ENCODE data around the gene ALG1.
"Not testable (repeated sequence)": the region's sequence is repeated elsewhere in the genome, so short reads cannot be mapped to it uniquely, and the experiment has no call there.

The ALG1 gene, protein sequence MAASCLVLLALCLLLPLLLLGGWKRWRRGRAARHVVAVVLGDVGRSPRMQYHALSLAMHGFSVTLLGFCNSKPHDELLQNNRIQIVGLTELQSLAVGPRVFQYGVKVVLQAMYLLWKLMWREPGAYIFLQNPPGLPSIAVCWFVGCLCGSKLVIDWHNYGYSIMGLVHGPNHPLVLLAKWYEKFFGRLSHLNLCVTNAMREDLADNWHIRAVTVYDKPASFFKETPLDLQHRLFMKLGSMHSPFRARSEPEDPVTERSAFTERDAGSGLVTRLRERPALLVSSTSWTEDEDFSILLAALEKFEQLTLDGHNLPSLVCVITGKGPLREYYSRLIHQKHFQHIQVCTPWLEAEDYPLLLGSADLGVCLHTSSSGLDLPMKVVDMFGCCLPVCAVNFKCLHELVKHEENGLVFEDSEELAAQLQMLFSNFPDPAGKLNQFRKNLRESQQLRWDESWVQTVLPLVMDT

DNA sequence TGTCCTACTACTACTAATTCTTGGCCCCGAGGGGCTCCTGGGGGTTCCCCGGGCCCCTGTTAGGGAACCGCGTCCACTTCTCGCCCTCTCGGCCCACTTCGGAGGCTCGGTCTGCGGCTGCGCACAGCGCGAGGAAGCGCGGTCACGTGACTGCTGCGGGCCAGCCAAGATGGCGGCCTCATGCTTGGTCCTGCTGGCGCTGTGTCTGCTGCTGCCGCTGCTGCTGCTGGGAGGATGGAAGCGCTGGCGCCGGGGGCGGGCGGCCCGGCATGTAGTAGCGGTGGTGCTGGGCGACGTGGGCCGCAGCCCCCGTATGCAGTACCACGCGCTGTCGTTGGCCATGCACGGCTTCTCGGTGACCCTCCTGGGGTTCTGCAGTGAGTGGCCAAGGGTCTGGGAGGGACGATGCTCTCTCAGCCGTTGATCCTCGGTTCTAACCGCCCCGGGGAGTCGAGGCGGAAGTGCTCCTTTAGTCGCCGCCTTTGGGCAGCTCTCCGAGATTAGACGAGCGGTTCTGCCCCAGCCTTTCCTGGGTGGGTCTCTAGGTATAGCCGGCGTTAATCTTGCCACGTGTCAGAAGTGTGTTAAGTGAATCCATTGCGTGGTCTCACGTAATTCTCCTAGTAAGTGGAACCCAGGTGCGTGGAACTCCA, at the start of gene ALG1:
ALG1 (plus strand) TSS at position 163 of the 653 bp plus-strand sequence; CDS start at position 170, 7 bp downstream.
- peak; percentile 63 for DNase-seq

DNA sequence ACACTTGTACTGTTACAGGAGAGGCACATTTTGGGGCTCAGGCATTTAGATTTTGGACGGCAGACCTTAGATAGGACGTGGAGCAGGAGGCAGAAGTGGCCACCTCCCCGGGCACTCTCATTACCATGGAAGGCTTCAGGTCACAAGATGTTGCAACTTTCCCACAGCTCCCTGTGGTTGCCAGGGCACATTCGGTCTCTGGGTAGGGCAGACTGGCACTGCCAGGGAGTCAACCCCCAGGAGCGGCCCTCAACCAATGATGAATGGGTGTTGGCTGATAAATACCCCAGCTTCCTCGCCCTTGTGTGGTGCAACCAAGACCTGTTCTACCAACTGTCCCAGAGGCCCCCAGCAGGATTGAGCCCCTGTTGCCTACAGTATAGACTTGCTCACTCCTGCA, 49.1 kb upstream of the ALG1 start:
- no peak for DNase-seq

DNA sequence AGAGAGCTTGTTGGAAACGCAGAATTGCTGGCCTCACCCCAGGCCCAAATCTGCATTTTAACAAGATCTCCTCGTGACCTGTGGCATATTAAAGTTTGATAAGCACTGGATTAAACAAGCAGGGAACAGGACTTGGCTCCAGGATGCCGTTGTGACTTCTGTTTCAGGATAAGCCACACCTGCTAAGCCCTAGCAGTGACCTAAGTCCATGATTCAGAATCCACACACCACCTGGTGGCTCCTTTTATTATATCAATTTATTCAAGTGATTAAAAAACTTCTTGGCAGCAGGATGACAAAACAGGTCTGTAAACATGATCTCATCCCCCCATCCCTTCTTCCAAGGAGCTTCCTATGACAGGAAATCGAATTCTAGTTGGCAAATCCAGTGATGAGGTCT, 47.0 kb upstream of the ALG1 start:
- peak; percentile 70 for DNase-seq

DNA sequence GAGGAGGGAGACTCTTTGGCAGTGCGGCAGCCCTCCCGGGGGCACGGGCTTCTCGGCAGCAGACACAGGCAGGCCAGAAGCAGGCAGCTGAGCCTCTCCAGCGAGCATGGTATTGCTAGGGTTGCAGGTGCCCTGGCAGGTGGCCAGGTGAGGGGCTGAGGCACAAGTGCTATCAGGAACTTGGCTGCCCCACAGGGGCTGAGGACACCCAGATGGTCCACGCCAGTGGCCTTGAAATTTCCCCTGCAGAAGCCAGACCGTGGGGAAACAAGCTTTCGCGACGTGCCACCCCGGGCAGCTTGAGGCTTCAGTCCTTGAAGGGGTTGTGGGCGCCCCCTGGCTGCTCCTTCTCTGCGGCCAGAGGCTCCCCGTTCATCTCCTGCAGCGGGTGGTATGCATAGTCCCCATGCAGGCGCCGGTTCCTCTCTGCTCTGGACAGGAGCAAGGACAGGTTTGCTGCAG, 46.4 kb upstream of the ALG1 start:
- DNase-seq, result peak; percentile 47

DNA sequence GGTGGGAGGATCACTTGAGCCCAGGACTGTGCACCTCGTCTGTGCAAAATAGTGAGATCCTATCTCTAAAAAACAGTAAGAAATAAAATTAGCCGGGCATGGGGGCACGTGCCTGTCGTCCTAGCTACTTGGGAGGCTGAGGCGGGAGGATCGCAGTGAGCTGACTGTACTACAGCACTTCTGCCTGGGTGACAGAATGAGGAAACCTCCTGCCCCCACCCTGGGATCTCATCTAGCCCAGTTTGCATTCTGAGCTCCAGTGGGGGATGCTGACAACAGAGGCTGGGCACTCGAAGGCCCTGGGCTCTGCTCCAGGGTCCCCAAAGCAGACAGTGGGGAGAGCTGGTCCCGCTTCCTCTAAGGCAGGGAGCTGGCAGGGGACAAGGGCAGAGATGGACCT, 45.0 kb upstream of the ALG1 start:
- DNase-seq, result no peak

DNA sequence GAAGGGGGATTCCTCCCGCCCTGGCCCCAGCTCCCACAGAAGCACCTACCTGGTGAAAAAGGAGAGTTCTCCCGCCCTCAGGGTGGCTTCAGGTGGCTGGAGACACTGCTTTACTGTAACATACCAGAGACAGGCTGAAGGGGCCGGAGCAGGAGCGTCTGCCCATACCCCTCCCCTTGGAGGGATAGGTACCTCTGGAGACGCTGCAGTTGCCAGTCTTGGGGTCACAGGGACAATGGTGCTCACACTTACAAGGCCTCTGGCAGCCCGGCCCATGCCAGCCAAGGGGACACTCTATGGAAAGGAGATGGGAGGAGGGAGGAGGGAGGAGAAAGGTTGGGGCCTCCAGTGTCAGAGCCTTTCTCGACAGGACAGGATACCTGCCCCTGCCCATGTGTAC, 44.6 kb upstream of the ALG1 start:
- no peak for DNase-seq

DNA sequence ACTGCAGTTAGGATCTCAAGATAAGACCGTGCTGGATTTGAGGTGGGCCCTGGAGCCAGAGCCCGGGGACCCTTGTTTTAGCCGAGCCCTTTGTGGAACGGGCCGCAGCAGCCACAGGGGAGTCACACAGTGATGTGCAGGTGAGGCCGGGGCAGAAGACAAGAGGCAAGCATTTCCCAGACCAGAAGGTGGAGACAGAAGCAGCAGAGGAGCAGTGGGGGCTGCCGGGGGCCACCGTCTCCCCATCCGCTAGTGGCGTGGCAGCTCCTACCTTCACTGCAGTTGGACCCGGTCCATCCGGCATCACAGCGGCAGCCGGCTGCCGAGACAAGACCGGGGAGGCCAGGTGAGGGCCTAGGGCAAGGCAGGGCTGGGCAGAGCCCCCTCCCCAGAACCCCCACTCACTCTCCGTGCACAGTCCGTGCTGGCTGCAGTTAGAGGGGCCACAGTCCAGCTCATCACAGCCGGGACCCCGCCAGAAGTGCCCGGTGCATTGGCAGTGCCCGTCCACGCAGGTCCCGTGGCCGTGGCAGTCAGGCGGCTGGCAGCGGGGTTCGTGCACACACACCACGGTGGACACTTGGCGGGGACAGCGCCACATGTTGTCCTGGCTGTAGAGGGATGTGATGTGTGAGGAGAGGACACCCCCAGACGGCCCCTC, 43.9 kb upstream of the ALG1 start:
- no peak for DNase-seq

DNA sequence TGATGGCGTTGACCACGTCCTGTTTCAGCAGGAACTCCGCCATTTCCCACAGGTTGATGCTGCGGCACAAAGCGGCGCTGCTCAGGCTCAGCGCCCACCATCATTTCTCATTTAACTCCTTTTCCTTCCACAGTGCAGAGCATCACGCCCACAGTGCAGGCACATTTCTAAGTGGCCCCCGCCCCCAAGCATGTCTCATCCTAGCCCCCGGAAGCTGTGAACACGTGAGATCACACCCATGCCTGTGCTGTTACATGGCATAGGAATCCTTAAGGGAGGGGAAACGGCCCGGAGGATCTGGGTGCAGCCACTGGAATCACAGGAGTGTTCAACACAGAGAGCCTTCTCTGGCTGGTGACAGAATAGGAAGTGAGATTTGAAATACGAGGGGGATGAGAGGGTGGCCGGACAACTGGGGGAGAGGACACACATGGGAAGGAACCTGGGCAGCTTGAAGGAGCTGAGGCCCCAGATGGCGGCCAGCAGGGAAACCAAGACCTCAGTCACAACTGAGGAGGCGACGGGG, 42.6 kb upstream of the ALG1 start:
- DNase-seq, result no peak

DNA sequence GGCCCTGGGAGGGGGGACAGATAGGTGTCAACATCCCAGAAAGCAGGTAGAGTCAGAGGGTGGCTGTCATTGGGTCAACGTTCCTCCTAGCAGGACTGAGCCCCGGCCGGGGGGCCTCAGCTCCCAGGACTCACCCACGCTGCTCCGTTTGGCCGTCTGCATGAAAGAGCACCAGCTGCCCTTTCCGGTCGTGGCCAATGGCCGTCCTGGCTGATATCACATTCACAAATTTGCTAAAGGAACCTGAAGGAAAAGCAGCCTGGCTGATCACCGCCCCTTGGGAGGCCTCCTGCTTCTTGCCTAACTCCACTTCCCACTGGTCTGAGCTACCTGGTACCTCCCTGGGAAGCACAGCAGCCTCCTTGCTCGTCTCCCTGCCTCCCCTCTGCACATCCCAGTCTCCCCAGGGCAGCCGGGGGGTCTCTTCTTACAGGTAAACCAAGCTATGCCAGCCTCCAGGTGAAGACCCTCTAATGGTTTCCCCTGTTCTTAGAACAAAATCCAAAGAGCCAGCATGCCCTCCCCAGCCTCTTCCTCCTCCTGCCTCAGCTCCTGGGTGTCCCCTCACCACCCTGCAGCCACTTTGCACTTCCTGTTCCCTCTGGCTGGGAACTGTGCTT, 41.3 kb upstream of the ALG1 start:
- DNase-seq, result no peak

DNA sequence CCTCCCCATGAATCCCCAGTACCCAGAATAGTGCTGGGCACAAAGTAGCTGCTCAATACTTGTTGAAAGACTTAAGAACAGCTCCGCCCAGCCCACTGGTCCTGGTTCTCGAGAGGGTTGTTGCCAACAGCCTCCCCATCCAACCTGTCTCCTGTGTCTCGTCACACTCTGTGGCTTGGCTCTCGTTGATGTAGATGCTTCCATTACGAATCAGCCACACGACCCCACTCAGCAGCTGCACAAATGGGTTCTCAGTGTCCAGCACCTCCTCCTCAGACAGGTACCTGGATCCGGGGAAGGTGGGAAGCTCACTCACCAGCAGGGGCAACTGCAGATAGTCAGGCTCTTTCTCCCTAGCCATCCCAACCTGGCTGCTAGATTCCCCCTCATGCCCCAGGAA, 40.0 kb upstream of the ALG1 start:
- no peak for DNase-seq

DNA sequence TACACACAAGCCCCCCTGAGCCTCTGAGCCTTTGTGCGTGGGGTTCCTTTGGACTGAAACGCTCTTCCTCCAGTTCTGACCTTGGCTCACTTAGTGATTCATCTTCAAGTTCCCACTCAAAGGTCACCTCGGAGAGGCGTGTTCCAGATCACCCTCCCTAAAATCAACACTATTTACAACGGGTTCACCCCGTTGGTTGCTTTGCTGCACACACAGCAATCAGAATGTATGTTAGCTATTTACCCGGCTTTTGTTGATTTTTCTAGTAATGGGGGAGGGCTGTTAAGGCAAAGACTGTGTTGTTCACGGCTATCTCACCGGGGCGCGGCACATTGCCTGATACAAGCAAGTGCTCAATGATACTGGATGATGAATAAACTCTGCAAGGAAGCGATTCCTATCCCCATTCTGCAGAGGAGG, 38.9 kb upstream of the ALG1 start:
- no peak for DNase-seq

DNA sequence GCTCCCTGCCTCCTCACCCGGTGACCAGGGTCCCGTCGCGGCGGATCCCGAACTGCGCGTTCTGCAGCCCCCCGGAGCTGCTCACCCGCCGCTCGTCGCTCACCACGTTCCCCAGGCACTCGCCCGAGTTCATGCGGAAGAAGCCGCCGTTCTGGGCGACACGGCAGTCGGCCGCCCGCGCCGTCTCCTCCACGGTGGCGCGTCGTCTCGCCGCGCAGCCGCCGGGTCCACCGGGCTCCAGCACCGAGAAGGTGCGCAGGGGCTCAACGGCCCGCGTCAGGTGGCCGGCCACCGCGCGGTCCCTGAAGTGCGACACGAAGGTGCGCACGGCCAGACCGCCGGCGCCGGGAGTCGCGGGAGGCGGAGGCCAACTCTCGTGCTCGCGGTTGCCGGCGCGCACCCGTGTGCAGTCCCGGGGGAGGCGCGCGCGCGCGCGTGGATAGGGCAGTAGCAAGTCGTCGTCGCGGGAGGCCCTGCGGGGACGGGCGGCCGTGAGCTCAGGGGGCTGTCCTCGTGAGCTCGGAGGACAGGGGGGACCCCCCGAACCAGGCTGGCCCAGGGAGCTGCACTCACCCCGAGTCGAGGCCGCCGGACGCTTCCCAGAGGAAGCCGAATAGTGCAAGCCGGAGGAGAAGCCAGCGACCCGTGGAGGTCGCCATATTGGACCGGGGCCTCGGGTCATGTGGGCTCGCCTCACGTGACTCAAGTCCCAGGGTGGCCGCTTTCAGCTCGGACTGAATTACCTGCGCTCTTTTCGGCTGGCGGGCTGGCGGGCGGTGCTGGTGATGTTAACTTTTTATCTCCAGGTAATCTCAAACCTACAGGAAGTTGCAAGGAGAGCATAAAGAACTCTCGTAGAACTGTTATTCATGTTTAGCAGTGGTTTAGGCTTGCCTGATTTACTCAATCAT, 38.1 kb upstream of the ALG1 start, which contains the start of gene NAGPA:
NAGPA (minus strand) TSS at position 680 of the 911 bp plus-strand sequence; CDS start at position 659, 21 bp downstream.
- peak; percentile 32 for DNase-seq

DNA sequence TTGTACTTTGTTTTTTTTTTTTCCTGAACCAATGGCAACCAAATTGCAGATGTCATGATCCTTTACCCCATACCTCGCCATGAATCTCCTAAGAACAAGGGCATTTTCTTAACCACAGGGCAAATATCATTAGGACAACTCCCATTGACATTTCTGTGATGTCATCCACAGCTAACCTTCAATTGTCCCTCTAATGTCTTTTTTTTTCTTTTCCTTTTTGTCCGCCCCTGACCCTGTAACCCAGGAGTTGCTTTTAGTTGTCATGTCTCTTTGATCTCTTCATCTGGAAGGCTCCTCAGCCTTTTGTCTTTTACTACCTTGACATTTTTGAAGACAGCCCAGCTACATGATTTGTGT, 37.5 kb upstream of the ALG1 start:
- no peak for DNase-seq

DNA sequence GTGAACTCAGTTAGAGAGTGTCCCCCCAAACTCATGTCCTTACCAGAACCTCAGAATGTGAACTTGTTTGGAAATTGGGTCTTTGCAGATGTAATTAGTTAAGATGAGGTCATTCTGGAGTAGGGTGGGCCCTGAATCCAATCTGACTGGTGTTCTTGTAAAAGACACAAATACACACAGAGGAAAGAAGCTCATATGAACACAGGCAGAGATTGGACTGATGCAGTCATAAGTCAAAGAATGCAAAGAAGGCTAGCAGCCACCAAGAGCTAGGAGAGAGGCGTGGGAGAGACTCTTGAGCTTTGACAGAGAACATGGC, 35.8 kb upstream of the ALG1 start:
- DNase-seq, result no peak

DNA sequence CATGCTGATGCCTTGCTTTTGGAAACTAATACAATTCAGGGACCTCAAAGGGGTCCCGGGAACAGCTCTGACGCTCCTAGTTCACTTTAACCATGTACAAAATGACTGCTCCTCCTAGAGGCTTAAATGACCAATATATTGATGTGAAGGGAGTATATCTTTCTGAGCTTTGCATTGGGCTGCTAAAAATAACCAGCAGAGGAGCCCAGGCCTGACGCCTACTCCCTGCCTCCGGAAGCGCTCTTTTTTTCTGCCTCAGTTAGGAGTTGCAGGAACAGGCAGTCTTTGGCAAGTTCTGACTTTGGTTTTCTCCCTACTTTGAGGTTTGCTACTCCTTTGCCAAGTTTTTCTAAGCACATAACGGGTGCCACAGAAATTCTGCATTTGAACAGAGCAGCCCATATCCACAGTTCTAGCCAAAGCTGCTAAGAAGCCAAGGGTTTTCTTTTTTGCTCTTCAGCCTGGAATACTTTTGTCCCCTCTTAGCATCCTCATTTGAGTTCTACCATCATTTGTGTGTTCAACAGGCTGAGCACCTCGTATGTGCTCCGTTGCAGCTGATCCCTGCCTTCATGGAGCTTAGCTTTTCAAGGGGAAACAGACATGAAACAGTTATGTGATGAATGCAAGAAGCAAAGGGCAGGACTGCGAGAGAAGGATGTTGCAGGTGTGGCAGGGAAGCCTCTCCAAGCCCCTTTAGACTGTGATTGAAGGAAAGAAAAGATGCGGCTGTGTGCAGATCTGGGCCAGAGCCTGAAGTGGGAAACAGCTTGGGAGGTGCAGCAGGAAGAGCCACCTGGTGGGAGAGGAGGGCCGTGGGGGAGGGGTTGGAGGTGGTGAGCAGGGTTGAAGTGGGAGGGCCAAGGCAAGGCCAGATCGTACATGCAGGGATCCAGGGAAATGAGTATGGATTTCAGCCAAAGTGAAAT, 35.2 kb upstream of the ALG1 start:
- DNase-seq, result no peak

DNA sequence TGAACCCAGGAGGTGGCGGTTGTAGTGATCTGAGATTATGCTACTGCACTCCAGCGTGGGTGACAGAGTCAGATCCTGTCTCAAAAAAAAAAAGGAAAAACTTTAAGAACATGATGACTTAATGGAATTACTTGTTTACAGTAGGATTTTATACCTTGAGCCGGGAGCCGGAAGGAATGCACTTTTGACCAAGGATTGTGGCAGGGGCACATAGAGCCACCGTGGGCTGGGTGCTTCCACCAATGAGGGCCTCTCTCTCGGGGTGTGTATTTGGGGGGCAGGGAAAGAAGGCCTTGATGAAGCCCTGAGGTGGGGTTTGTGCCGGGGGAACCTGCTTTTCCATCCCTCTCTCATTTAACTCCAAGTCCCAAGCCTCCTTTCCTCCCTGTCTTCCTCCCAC, 31.2 kb upstream of the ALG1 start:
- DNase-seq, result no peak

DNA sequence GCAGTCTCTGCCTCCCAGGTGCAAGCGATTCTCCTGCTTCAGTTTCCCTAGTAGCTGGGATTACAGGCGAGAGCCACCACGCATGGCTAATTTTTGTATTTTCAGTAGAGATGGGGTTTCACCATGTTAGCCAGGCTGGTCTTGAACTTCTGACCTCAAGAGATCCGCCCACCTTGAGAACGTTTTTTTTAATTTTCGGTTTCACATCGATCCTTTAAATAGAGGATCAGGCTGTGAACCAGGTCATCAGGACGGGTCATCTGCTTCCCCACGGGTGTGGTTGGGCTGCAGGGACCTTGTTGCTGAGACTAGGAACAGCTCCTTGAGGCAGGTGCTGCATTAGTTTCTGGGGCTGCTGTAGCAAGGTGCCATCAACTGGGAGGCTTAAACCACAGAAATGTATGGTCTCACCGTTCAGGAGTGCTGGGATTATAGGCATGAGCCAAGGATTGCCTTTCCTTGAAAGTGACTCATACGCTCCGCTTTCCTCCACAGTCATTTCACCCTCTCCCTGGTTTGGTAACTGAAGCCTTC, 30.0 kb upstream of the ALG1 start:
- DNase-seq, result no peak

DNA sequence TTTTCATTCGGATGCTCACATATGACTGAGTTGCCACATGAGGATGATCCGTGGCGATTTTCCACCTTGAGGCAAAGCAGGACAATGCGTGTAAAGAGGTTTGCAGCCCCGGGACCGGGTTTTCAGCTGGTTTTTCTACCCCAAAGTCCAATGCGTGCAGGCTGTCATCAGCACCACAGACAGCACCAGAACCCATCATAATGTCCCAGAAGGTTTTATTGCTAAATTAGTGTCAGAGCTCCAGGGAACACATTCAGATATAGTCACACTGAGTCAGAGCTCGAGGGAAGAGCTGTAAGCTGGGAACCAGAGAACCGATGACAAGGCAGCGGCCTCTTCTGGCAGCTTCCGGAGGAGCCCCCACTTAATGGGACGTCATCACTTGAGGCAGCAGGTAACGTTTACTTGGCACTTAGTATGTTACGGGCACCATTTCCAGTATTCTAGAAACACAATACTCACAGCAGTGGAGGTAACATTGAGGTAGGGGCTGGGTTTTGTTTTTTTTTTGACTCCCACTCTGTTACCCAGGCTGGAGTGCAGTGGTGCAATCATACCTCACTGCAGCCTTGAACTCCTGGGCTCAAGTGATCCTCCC, 29.0 kb upstream of the ALG1 start:
- DNase-seq, result no peak

DNA sequence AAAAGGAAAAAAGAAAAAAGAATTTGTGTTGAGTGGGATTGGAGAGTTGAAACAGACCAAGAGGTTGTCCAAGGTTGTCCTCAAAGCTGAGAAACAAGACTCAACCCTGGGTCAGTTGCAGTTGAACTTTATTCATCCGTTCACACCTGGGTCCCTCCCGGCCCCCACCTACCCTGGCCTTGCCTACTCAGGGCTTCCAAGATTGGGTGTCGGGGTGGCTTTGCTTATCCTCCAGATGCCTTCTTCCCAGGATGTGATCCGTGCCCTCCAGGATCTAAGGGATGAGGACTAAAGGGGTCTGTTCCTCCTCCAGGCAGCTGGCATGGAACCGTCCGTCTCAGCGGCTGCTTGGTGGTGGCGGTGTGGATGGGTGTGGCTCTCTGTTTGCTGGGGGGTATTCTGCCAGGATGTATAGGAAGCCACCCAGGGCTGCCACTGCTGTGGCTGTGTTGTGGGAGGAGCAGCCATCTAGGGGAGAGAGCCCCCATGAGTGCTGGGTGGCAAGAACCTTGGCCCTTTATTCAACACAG, 27.6 kb upstream of the ALG1 start:
- DNase-seq, result no peak

DNA sequence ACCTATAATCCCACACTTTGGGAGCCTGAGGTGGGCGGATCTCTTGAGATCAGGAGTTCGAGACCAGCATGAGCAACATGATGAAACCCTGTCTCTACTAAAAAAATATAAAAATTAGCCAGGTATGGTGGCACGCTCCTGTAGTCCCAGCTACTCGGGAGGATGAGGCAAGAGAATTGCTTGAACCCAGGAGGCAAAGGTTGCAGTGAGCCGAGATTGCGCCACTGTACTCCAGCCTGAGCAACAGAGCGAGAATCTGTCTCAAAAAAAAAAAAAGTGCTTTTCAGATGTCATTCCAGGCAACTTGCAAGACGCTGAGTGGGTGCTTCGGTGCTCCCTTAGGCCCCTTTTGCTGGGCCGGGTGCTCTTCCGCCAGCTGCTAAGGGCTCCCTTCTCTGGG, 27.1 kb upstream of the ALG1 start:
- DNase-seq, result not testable (repeated sequence)
